HEK293 (cell line): ENCODE measurements around the gene SIL1.

Experiments used
- CTCF ChIA-PET: fragments of 350-600 bp; formaldehyde crosslinking; extraction: SDS; loops from one replicate; lab custom pipeline; 2021; ENCODE audit warnings: antibody characterized with exemption; lab: Yijun Ruan, JAX
- POLR2A ChIA-PET: fragments of 300-600 bp; formaldehyde crosslinking; extraction: SDS; loops from one replicate; lab custom pipeline; 2020; ENCODE audit warnings: antibody characterized with exemption, inconsistent platforms; lab: Yijun Ruan, JAX
- H3K27ac ChIP-seq: fragments of 200-500 bp; sonication (Bioruptor generic); 2 replicates; pipeline ENCODE4 v1.5.1; 2014; ENCODE audit warnings: low read depth, low read length, control low read depth, inconsistent platforms; ENCODE audit errors: extremely low read depth
- H3K36me3 ChIP-seq, 2 experiments: fragments of 200-500 bp in 1 of 2; sonication (Bioruptor generic) in 1 of 2; 1 replicate in 1 of 2; 2 replicates in 1 of 2; pipeline ENCODE4 v1.5.1; 2014 to 2017; ENCODE audit warnings: inconsistent platforms in 2 of 2, low read length in 2 of 2; ENCODE audit not compliant: control insufficient read depth in 2 of 2, insufficient read depth in 1 of 2
- H3K4me1 ChIP-seq: fragments of 200-500 bp; sonication (Bioruptor generic); 2 replicates; pipeline ENCODE4 v1.5.1; 2014; ENCODE audit warnings: mild to moderate bottlenecking, low read length, inconsistent platforms; ENCODE audit not compliant: control insufficient read depth, insufficient read depth
- H3K4me3 ChIP-seq: 2 replicates; pipeline ENCODE4 v1.5.1; 2011; ENCODE audit warnings: low read depth, mild to moderate bottlenecking, control low read depth, low read length, moderate library complexity
- H3K9me3 ChIP-seq: fragments of 200-500 bp; sonication (Bioruptor generic); 2 replicates; pipeline ENCODE4 v1.5.1; 2014; ENCODE audit warnings: low read depth, low read length, inconsistent platforms; ENCODE audit not compliant: control insufficient read depth, insufficient read depth
- GLI4 ChIP-seq: fragments of 450-650 bp; formaldehyde crosslinking; IDR thresholded peaks from 2 replicates; pipeline ENCODE4 v1.5.1; 2016; ENCODE audit warnings: missing biosample characterization, missing genetic modification characterization
- GLIS1 ChIP-seq: fragments of 450-650 bp; formaldehyde crosslinking; IDR thresholded peaks from 2 replicates; pipeline ENCODE4 v1.5.1; 2016; ENCODE audit warnings: missing biosample characterization, missing genetic modification characterization
- HOXC10 ChIP-seq: sonication (generic); formaldehyde crosslinking; IDR thresholded peaks from 2 replicates; pipeline ENCODE4 v1.8.1; 2023; ENCODE audit warnings: mild to moderate bottlenecking, missing genetic modification reagents
- KLF10 ChIP-seq: fragments of 450-650 bp; IDR thresholded peaks from 2 replicates; pipeline ENCODE4 v1.5.1; 2018; ENCODE audit warnings: missing biosample characterization, mild to moderate bottlenecking, missing genetic modification characterization
- KLF7 ChIP-seq: fragments of 450-650 bp; formaldehyde crosslinking; IDR thresholded peaks from 2 replicates; pipeline ENCODE4 v1.5.1; 2016; ENCODE audit warnings: missing biosample characterization, missing genetic modification characterization, borderline replicate concordance
- OSR2 ChIP-seq: fragments of 450-650 bp; formaldehyde crosslinking; IDR thresholded peaks from 2 replicates; pipeline ENCODE4 v1.5.1; 2016; ENCODE audit warnings: missing biosample characterization, missing genetic modification characterization
- REPIN1 ChIP-seq: fragments of 450-650 bp; formaldehyde crosslinking; IDR thresholded peaks from 2 replicates; pipeline ENCODE4 v1.5.1; 2017; ENCODE audit warnings: missing biosample characterization, missing genetic modification characterization, low read depth
- SP2 ChIP-seq: fragments of 450-650 bp; formaldehyde crosslinking; IDR thresholded peaks from 2 replicates; pipeline ENCODE4 v1.5.1; 2016; ENCODE audit warnings: missing biosample characterization, missing genetic modification characterization
- ZEB2 ChIP-seq: fragments of 450-650 bp; formaldehyde crosslinking; IDR thresholded peaks from 2 replicates; pipeline ENCODE4 v1.5.1; 2016; ENCODE audit warnings: missing biosample characterization, missing genetic modification characterization
- ZIC2 ChIP-seq: fragments of 450-650 bp; formaldehyde crosslinking; IDR thresholded peaks from 2 replicates; pipeline ENCODE4 v1.5.1; 2016; ENCODE audit warnings: missing biosample characterization, missing genetic modification characterization
- ZNF155 ChIP-seq: fragments of 450-650 bp; formaldehyde crosslinking; IDR thresholded peaks from 2 replicates; pipeline ENCODE4 v1.5.1; 2016; ENCODE audit warnings: missing biosample characterization, missing genetic modification characterization
- ZNF324 ChIP-seq: fragments of 450-650 bp; formaldehyde crosslinking; IDR thresholded peaks from 2 replicates; pipeline ENCODE4 v1.5.1; 2016; ENCODE audit warnings: missing biosample characterization, missing genetic modification characterization
- ZNF433 ChIP-seq: fragments of 450-650 bp; formaldehyde crosslinking; IDR thresholded peaks from 2 replicates; pipeline ENCODE4 v1.5.1; 2016; ENCODE audit warnings: missing biosample characterization, missing genetic modification characterization, low read depth
- ZNF473 ChIP-seq: fragments of 450-650 bp; formaldehyde crosslinking; IDR thresholded peaks from 2 replicates; pipeline ENCODE4 v1.5.1; 2017; ENCODE audit warnings: missing biosample characterization, missing genetic modification characterization
- ZNF548 ChIP-seq: fragments of 450-650 bp; formaldehyde crosslinking; IDR thresholded peaks from 2 replicates; pipeline ENCODE4 v1.5.1; 2016; ENCODE audit warnings: missing biosample characterization, missing genetic modification characterization
- ZNF610 ChIP-seq: fragments of 450-650 bp; formaldehyde crosslinking; IDR thresholded peaks from 2 replicates; pipeline ENCODE4 v1.5.1; 2016; ENCODE audit warnings: missing biosample characterization, missing genetic modification characterization, borderline replicate concordance
- ZNF629 ChIP-seq: fragments of 450-650 bp; formaldehyde crosslinking; IDR thresholded peaks from 2 replicates; pipeline ENCODE4 v1.5.1; 2017; ENCODE audit warnings: missing biosample characterization, missing genetic modification characterization
- ZNF645 ChIP-seq: fragments of 450-650 bp; formaldehyde crosslinking; IDR thresholded peaks from 2 replicates; pipeline ENCODE4; 2016; ENCODE audit warnings: missing biosample characterization, missing genetic modification characterization
- ZNF747 ChIP-seq: fragments of 450-650 bp; formaldehyde crosslinking; IDR thresholded peaks from 2 replicates; pipeline ENCODE4 v1.5.1; 2016; ENCODE audit warnings: missing biosample characterization, missing genetic modification characterization
- ZSCAN23 ChIP-seq: fragments of 450-650 bp; formaldehyde crosslinking; IDR thresholded peaks from 2 replicates; pipeline ENCODE4 v1.5.1; 2016; ENCODE audit warnings: missing biosample characterization, missing genetic modification characterization
- ZSCAN30 ChIP-seq: fragments of 450-650 bp; IDR thresholded peaks from 2 replicates; pipeline ENCODE4 v1.5.1; 2018; ENCODE audit warnings: missing biosample characterization, mild to moderate bottlenecking, missing genetic modification characterization, moderate library complexity
- ZXDB ChIP-seq: fragments of 450-650 bp; formaldehyde crosslinking; IDR thresholded peaks from 2 replicates; pipeline ENCODE4 v1.5.1; 2016; ENCODE audit warnings: missing biosample characterization, missing genetic modification characterization
- TF ChIP-seq, protein P1 (sequence below): fragments of 450-650 bp; formaldehyde crosslinking; IDR thresholded peaks from 2 replicates; pipeline ENCODE4 v1.5.1; 2017; ENCODE audit warnings: missing biosample characterization, missing genetic modification characterization
- TF ChIP-seq, protein P2 (sequence below): fragments of 450-650 bp; formaldehyde crosslinking; IDR thresholded peaks from 2 replicates; pipeline ENCODE4 v1.5.1; 2016; ENCODE audit warnings: missing biosample characterization, missing genetic modification characterization

The SIL1 gene

DNA sequence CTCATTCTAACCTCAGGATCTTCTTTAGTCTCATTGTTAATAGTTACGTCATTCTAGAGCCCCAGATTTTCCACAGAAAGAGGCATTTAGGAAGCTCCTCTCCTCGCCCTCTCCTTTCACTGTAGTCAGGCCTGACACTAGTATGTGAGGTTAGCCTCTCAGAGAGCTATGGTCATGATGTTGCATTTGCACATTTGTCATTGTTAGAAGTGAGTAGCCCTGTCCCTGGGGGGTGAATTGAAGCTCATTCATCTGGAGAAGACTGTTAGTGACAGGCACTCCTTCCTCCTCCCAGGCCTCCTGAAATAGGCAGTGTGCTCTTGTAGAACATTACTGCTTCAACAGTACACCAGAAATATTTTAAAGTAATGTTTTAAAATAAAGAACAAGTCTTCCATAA is 296.5 kb downstream of the SIL1 start:
- POLR2A ChIA-PET = no interaction called here
- Histone ChIP-seq H3K9me3 (no peaks in the 10 kb centered on the region), H3K4me3 (no peak overlapping the region), H3K4me1 (no peaks in the 10 kb centered on the region), H3K36me3 (peaks cover 11 to 41% of the 10 kb centered on the region in 2 experiments; a peak in 2 of 3 replicates)
- CTCF ChIA-PET = no interaction called here
- TF ChIP-seq GLI4 (no peak), GLIS1 (tag by site-specific recombination) (peak; percentile 60), ZEB2 (tag by site-specific recombination) (no peak)
- TF ChIP-seq, all 188 proteins: peak for 1
- H3K27ac ChIP-seq = no peak overlapping the region

GRCh38 chr5:138900281-138900965 is 297.7 kb downstream of the SIL1 start:
- CTCF ChIA-PET = interaction anchor here (1.0 kb wide), 1 partner anchor 49 kb away, joined by 3 read pairs; no protein-coding TSS in a partner anchor
- Histone ChIP-seq H3K4me3 (no peak overlapping the region), H3K36me3 (peaks cover 11 to 28% of the 10 kb centered on the region in 2 experiments; a peak in 2 of 3 replicates), H3K4me1 (no peaks in the 10 kb centered on the region), H3K9me3 (no peaks in the 10 kb centered on the region), H3K27ac (no peak overlapping the region)
- TF ChIP-seq ZNF610 (tag by site-specific recombination) (no peak), ZNF548 (tag by site-specific recombination) (no peak), ZNF473 (no peak), ZNF629 (tag by site-specific recombination) (no peak), ZSCAN30 (no peak), ZSCAN23 (no peak)
- POLR2A ChIA-PET = no interaction called here

DNA sequence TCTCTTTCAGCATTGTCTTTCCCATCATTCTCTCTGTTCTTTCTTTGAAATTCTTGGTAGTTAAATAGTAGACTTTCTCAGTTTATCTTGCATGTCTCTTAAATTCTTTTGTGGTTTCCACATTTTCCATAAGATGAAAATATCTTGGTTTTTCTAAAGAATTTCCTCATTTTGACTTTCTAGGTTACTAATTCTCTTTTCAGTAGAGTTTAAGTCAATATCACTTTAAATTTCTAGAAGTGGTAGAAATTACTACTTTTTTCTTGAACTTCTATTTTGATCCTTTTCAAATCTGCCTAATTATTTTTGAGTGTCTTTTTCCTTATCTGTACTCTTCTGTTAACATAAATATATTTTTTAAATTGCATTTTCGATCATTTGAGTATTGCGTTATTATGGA is 299.4 kb downstream of the SIL1 start:
- TF ChIP-seq HOXC10 (CRISPR knock-in tag) (no peak), KLF7 (no peak), ZNF324 (tag by site-specific recombination) (no peak), REPIN1 (tag by site-specific recombination) (no peak), ZXDB (no peak), ZIC2 (tag by site-specific recombination) (no peak), ZNF433 (tag by site-specific recombination) (no peak), SP2 (tag by site-specific recombination) (no peak), OSR2 (tag by site-specific recombination) (no peak), ZNF155 (tag by site-specific recombination) (no peak), ZNF747 (tag by site-specific recombination) (no peak), KLF10 (tag by site-specific recombination) (no peak), ZSCAN23 (no peak), ZNF645 (tag by site-specific recombination) (no peak)
- TF ChIP-seq, protein P1, sequence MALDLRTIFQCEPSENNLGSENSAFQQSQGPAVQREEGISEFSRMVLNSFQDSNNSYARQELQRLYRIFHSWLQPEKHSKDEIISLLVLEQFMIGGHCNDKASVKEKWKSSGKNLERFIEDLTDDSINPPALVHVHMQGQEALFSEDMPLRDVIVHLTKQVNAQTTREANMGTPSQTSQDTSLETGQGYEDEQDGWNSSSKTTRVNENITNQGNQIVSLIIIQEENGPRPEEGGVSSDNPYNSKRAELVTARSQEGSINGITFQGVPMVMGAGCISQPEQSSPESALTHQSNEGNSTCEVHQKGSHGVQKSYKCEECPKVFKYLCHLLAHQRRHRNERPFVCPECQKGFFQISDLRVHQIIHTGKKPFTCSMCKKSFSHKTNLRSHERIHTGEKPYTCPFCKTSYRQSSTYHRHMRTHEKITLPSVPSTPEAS = no peak
- TF ChIP-seq, protein P2, sequence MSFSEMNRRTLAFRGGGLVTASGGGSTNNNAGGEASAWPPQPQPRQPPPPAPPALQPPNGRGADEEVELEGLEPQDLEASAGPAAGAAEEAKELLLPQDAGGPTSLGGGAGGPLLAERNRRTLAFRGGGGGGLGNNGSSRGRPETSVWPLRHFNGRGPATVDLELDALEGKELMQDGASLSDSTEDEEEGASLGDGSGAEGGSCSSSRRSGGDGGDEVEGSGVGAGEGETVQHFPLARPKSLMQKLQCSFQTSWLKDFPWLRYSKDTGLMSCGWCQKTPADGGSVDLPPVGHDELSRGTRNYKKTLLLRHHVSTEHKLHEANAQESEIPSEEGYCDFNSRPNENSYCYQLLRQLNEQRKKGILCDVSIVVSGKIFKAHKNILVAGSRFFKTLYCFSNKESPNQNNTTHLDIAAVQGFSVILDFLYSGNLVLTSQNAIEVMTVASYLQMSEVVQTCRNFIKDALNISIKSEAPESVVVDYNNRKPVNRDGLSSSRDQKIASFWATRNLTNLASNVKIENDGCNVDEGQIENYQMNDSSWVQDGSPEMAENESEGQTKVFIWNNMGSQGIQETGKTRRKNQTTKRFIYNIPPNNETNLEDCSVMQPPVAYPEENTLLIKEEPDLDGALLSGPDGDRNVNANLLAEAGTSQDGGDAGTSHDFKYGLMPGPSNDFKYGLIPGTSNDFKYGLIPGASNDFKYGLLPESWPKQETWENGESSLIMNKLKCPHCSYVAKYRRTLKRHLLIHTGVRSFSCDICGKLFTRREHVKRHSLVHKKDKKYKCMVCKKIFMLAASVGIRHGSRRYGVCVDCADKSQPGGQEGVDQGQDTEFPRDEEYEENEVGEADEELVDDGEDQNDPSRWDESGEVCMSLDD (tag by site-specific recombination) = no peak
- H3K4me1 ChIP-seq = no peaks in the 10 kb centered on the region
- peaks cover 3 to 15% of the 10 kb centered on the region in 2 experiments; a peak in 2 of 3 replicates for H3K36me3 ChIP-seq
- H3K27ac ChIP-seq = no peak overlapping the region
- ChIA-PET CTCF (interaction anchor here (0.5 to 0.8 kb wide), 2 partner anchors 20 to 96 kb away, joined by 3 read pairs; no protein-coding TSS in a partner anchor), POLR2A (no interaction called here)
- no peak overlapping the region for H3K4me3 ChIP-seq
- H3K9me3 ChIP-seq = no peaks in the 10 kb centered on the region
